HG03159 (cell line): ENCODE measurements around the gene SRSF5.
"Not testable (repeated sequence)": the region's sequence is repeated elsewhere in the genome, so short reads cannot be mapped to it uniquely, and the experiment has no call there.

Experiments
- ATAC-seq: cut with Tn5 transposase; IDR thresholded peaks from one replicate; pipeline ENCODE4 v1.9.1; 2021; ENCODE audit warnings: mild to moderate bottlenecking, moderate library complexity; ENCODE audit not compliant: unreplicated experiment

Gene SRSF5

DNA sequence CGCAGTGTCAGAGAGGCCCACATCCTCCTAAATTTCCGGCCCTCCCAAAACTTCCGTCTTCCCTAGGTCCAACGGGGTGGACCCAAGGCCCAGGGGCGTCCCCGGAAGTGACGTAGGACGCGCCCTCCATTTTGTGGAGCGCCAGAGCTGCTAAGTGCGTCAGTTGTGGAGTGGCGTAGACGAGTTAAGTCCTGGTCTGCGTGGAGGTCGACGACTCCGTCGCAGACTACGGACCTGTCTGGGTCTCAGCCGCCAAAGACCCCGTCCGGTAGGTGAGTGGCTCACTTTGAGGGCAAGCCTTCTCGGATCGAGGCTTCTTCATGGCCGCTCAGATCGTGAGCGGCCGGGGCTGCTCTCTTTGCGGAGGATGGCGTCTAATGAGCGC lies at the start of gene SRSF5:
TSS of gene SRSF5 (plus strand) at position 159 of the 385 bp plus-strand sequence. CDS start 1,015 bp downstream, outside the sequence.
- ATAC-seq, result peak; percentile 73

DNA sequence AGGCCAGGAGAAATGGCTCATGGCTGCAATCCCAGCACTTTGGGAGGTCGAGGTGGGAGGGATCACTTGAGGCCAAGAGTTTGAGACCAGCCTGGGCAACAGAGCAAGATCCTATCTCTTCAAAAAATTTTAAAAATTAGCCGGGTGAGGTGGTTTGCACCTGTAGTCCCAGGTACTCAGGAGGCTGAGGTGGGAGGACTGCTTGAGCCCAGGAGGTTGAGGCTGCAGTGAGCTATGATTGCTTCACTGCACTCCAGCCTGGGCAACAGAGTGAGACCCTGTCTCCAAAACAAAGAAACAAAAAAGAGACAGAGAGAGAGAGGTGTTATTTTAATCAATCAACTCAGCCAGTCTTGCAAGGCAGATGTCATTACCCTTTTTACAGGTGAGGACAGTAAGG lies 48.3 kb upstream of the SRSF5 start:
- ATAC-seq, result not testable (repeated sequence)

- no peak for ATAC-seq
Observed at GRCh38 chr14:69719501-69719951, 47.4 kb upstream of the SRSF5 start.

GRCh38 chr14:69720912-69721311 lies 46.0 kb upstream of the SRSF5 start:
- ATAC-seq, result no peak

DNA sequence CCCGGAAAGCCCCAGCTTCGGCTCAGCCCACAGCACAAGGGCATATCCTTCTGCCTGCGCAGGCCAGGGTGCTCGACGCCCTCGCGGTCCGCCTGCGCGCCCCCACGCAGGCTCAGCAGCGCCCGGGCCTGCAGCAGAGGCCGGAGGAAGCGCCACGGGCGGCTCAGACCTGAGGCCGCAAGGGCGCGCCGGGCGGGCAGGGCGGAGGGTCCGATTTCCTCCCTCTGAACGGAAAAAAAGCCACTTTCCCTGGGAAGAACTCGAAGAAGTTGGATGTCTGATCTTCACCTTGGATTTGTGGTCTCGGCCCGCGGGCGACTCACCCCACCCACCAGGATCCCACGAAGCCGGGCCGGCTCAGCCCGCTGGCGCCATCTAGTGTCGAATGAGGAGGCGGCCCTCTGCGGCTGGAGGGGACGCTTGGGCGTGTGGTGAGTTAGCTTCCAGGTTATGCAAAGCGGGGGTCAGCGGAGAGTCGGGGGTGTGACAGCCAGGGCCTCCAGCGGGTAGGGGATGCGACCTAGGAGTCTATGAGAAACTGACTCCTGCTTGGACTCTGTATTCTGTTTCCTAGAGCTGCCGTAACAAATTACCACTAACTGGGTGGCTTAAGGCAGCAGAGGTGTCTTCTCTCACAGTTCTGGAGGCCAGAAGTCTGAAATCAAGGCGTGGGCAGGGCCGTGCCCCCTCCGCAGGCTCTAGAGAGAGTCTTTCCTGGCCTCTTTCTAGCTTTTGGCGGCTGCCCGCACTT lies 40.0 kb upstream of the SRSF5 start:
- ATAC-seq, result peak; percentile 75

DNA sequence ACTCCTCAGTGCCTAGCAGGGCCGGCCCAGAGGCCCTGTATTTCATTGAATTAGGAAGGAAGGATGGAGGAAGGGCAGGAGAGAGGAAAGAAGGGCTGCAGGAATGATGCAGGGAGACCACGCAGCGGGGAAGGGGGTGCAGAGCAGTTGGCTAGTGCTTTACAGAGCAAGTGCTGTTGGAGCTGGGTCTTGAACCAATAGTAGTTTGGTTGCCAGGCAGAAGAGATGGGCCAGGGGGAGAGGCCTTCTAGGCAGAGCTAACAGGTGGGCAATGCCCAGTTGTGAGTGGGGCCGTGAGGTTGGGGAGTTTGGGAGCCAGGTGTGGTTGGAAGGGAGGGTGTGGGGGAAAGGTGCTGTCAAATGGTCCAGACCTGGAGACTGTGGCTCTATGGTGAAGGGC lies 39.1 kb upstream of the SRSF5 start:
- ATAC-seq, result no peak

GRCh38 chr14:69731919-69732598 lies 34.9 kb upstream of the SRSF5 start:
- not testable (repeated sequence) for ATAC-seq

DNA sequence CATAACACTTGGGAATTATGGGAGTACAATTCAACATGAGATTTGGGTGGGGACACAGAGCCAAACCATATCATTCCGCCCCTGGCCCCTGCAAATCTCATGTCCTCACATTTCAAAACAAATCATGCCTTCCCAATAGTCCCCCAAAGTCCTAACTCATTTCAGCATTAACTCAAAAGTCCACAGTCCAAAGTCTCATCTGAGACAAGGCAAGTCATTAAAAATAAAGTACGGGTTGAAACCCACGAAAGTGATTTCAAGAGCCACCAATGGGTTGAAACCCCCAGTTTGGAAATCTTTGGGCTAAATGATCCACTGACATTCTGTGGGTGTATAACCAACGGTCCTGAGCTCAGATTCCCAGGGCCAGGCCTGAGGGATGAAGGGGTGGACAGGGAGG lies 30.5 kb upstream of the SRSF5 start:
- not testable (repeated sequence) for ATAC-seq

GRCh38 chr14:69741055-69741454 lies 25.9 kb upstream of the SRSF5 start:
- ATAC-seq, result no peak

DNA sequence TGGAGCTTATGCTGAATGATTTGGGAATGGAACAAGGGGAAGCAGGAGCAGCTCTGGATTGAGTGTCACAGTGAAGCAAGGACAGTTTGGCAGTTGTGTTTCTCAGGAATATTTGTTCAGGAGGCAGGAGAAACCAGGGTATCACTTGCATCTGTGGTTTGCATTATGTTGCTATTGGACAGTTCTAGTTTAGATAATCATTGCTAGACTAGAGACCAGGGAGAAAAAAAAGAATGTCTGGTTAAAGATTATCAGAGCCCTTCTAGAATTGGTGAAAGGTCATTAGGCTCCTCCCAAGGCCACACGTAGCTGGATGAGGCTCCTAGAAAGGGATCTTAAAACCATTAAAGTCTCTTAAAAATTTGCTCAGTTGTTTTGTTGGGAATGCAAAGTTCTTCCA lies 17.0 kb upstream of the SRSF5 start:
- no peak for ATAC-seq

DNA sequence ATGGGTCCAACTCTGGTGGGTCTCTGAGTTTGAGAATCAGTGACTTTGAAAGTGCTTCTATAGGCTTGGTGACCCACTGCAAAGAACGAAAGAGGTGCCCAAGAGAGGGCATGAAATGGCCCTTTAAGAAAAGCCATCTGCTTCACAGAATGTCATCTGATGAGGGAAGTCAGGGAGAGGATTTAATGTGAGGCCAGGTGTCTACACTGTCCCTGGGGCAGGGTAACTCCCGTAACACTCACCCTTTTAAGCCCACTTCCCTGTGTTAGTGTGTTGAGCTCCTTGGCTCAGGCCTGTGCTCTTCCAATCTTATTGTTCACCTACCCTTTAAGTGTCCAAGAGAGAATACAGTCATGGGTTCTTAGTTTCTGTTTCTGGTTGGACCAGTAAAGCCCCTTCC lies 16.4 kb upstream of the SRSF5 start:
- ATAC-seq, result no peak

DNA sequence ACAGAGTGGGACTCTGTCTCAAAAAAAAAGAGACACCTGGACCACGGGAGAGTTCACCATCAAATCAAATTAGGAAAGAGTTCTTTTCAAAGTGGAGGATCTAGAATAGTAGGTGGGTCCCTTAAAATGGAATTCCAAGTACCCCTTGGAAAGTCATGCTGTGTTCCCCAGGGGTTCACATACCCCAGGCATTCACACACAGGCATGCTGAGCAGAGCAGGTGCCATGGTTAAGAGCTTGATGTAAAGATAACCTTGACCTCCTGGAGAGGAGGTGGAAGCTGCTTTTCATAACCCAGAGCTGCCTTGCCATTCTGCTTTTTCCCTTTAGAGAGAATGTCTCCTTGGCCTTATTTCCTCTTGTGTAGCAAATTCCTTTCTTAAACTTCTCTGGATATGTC lies 14.2 kb upstream of the SRSF5 start:
- no peak for ATAC-seq

DNA sequence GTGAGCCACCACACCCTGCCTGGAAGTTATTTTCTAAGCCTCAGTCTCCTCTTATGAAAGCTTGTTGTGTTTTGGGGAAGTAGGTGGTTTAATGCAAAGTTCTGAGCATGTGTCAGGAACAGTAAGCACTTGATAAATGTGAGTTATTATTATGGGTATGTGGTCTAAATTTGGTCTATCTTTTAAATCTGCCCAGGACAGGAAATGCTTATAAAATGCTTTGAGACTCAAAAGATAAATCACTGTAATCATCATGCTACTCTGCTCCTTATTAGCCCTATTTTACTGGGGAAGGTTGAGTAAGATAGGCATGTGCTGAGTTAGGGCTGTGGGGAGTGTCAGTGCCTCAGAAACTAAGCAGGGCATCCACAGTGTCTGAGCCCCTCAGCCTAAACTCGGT lies 13.1 kb upstream of the SRSF5 start:
- ATAC-seq, result no peak

GRCh38 chr14:69754487-69754886 lies 12.5 kb upstream of the SRSF5 start:
- ATAC-seq, result no peak

DNA sequence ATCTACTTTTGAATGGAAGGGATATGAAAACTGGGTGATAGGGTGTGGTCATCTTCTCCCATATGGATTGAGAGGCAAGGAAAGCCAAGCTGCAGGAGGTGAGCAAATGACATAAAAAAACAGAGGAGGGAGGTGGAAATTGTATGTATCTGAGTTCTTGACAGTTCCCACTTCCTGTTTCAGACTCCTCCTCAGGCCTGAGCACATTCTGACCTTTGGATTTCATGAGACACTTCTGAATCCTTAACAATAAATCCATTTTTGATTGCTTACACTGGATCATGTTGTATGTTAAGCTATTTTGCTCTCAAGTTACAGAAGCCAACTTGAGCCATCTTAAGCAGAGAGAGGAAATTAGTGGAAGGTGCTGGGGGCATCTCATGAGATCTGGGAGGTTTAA lies 11.6 kb upstream of the SRSF5 start:
- no peak for ATAC-seq

GRCh38 chr14:69755784-69756183 lies 11.2 kb upstream of the SRSF5 start:
- ATAC-seq, result no peak

DNA sequence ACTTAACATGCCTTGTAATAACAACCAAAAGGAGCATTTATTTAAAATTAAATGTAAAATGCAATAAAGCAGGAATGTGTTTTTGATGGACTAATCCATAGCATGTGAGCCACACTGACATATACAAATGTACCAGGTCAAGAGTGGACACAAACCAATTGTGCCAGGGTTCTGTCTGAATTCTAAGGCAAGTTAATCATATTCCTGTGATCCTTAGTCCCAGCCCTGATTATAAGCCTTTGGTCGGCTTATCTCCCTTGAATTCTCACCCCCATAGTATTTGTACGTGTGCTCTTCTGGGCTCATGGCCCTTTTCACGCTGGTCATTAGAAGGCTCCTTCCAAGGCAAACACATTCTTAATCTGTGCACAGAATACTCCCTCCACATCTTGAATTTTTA lies 10.6 kb upstream of the SRSF5 start:
- ATAC-seq, result no peak

DNA sequence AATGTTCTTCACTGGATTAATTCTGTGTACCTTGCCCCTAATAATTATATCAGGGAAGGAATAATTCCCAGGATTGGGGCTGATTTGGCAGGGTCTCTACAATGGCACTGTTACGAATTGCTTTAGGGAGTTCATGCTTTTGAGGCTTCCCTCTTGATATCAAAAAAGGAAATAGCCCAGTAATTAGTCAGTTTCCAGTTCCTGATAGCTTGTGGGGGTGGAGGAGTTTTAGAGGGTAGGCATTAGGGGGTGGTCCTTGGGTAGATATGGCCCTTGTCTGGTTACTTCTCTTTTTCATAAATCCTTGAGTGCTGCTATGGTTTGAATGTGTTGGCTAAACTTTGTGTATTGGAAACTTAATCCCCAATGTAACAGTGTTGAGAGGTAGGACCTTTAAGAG lies 6.1 kb upstream of the SRSF5 start:
- ATAC-seq, result no peak

DNA sequence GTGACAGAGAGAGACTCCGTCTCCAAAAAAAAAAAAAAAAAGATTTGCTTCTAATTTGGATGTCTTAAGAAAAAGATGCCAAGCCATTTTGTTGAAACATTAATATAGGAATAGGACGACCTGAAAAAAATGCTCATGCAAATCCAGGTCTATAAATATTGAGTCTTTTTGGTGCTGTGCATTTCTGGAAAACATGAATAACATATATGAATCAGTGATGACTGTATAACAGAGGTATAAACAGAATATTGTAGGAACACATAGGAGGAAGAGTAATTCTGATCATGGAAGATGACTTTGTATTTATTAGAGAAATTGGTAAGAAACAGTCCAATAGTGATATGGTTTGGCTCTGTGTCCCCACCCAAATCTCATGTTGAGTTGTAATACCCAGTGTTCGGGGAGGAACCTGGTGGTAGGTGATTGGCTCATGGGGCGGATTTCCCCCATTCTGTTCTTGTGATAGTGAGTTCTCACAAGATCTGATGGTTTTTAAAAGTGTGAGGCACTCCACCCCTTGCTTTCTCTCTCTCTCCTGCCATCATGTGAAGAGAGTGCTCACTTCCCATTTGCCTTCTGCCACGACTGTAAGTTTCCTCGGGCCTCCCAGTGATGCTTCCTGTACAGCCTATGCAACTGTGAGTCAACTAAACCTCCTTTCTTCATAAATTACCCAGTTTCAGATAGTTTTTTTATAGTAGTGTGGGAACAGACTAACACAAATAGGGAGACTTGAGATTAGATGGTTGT lies 3.0 kb upstream of the SRSF5 start:
- no peak for ATAC-seq

DNA sequence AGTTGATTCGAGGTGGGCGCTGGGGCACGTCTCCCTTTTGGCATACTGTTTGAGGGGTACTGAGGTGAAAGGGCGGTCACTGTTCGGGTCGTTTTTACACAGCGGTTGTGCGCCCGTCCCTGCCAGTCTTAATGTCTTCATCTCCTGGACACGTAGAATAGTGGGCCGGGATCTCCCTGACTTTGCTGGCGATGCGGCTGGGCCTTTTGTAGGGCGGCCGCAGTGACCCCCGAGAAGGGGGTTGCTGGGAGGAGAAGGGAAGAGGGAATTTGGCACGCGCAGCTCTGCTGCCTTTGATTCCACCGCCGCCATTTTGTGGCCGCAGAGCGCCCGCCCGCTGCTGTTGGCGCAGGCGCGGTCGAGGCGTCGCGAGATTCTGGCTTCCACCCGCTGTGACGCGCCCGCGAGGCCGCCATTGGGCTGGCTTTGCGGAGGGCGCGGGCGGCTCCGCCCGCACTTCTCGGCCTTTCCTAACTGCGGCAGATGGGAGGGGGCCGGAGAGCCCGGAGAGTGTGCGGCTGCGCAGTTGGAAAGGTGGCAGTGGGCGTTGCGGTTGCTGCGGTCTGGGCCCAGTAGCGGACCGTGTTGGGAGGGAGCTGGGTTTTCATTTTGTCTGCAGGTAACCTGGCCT lies 542 bp downstream of the SRSF5 start:
- ATAC-seq, result peak; percentile 70

DNA sequence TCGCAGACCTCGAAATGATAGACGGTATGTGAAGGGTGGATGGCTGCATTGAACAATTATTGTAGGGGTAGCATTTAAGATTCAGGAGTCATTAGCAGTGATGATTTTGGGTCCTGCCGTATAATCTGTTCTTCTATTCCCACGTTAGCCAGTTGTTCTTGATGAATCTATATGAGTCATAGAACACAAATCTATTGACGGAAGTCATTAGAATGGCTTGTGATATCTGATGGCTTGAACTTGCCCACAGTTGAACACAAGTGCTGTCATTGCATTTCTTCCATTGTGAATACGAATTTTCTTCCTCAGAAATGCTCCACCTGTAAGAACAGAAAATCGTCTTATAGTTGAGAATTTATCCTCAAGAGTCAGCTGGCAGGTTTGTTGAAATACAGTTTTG lies 1.9 kb downstream of the SRSF5 start:
- no peak for ATAC-seq
